NCI-H226 (cell line): ENCODE data around the gene ERC1.
"Not testable (repeated sequence)": the region's sequence is repeated elsewhere in the genome, so short reads cannot be mapped to it uniquely, and the experiment has no call there.

Experiments
- DNase-seq: peaks from one replicate; pipeline ENCODE4 v3.0.0-alpha.2; 2015

The ERC1 gene

GRCh38 chr12:1199700-1200099 is 208.7 kb downstream of the ERC1 start:
- DNase-seq, result no peak

DNA sequence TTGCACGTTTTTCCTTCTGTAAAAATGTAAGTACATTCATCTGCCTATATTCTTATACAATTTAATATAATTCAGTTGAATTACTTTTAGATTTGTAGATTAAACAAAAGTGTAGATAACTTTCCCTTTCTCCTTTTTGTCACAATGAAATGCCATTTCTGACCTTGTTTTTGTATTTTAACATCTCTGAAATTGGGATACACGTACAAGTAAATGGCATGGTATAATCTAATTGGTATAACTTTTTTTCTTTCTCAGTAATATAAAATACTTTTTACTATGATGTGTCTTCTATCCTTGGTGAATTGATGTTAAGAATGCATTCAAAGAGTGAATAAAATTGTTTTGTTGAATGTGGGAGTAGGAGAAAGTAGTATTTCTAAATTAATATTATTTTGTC is 210.0 kb downstream of the ERC1 start:
- no peak for DNase-seq

GRCh38 chr12:1201886-1202285 is 210.9 kb downstream of the ERC1 start:
- DNase-seq, result no peak

- DNase-seq, result no peak
These were observed 212.7 kb downstream of the ERC1 start for GRCh38 chr12:1203735-1204019.

DNA sequence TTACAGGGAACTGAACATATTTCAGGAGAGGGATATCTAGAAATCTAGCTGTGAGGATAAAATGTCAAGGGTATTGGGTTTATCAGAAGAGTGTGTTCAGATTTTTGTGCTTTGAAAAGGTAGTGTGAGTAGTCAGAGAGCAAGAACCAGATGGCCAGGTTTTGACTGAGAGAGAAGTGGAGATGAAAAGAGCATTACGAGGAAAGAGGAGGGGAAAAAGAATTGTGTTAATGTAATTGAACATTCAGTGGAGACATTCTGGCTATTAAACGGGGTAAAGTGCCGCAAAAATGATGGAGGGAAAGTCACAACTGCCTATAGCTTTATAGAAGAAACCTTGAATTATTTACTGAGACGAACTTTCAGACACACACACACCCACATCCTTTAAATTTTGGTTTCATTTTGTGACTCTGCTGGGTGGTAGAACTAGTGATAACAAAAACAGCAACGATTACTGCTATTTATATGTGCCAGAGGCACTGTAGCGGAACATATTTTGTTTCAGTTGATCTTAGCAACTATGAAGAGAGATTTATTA is 213.6 kb downstream of the ERC1 start:
- no peak for DNase-seq

DNA sequence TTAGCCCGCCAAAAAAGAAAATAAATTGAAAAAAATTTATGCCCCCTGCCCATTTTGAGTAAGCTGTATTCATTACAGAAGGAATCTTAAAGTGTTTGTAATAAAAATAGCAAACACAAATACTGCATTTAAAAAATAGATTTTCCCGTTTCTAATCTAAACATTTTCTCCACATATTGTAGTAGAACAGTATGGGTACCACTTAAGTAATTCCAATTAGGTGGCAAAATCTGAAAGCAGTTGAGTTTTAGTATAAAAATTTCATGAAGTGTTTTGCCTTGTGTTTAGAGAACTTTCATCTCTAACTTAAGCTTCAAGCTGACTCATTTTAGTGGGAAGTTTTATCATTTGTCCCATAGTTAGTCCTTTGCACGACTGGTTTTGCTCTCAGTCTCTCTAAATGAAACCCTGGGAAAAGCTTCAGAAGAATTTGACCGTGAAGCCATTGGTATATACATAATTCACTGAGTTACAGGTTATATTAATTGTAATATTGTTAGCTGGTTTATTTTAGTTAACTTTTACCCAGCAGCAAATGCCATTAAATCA is 214.6 kb downstream of the ERC1 start:
- DNase-seq, result no peak

- DNase-seq, result no peak
These were observed 215.2 kb downstream of the ERC1 start for GRCh38 chr12:1206118-1206734.

DNA sequence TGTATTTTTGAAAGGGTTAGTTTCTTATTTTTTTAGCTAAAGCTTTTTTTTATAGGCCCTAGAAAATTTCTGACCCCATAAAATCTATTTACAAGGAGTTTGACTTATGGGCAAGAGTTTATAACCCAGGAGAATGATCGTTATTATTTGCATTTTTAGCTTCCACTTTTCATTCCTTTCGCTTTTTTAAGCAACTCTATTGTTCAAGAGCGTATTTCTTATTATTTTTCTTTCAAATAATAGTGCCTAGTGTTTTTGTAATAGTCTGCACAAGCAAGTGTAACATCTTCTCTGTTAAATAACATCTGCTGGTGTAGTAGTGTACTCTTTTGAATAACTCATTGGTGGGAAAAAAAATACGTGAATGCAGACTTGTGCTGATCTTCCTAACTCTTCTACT is 216.3 kb downstream of the ERC1 start:
- no peak for DNase-seq

GRCh38 chr12:1208719-1209118 is 217.7 kb downstream of the ERC1 start:
- not testable (repeated sequence) for DNase-seq

- no peak for DNase-seq
These were observed 221.5 kb downstream of the ERC1 start for GRCh38 chr12:1212526-1212925.

- DNase-seq, result no peak
These were observed 222.2 kb downstream of the ERC1 start for GRCh38 chr12:1213205-1213604.

GRCh38 chr12:1213618-1214205 is 222.7 kb downstream of the ERC1 start:
- DNase-seq, result no peak

GRCh38 chr12:1216560-1216959 is 225.5 kb downstream of the ERC1 start:
- DNase-seq, result no peak

DNA sequence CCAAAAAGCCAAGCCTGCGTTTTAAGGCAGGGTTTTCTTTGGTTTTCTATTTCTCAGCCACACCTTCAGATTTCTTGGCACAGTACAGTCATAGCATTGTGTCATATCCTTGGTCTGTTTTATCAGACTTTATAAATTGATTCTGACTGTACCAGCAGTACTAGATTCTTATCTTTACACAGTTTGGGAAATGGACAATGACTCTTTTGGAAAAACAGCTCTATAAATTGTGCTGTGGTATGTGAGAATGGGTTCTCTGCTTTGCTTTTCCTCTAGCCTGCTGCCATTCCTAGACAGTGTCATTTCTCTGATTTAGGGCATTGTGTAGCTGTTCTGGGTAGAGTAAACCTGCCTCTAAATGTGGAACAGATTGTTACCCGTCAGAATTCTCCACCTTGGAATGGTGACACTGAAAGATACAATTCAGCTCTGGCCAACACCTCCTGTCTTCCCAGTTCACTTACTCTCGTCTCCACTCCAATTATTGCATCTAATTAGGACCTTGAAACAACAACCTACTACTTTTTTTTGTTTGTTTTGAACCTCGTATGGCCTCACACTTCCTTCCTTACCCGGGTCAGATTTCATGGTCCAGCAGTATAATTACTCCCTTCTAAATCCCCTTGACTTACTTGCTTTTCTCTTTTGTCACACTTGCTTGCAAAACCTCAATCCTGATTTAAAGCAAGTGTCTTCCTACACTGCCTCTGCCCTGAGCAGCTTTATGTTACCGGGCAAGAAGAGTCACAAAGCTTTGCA is 226.3 kb downstream of the ERC1 start:
- DNase-seq, result peak; percentile 65

DNA sequence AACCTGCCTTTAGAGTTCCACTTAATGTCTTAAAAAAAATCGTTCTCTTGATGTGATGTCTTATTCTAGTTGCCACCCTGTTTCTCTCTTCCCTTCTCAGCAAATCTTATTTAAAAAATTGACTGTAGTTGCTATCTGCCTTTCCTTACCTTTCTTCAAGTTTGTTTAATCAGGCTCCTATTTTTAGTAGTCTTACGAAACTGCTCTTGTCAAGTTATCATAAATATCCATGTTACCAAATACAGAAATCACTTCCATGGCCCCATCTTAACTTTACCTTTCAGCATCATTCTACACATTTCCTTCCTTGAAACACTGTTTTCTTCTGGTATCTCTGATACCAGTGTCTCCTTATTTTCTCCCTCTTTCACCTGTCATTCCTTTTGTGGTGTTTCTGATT is 227.3 kb downstream of the ERC1 start:
- no peak for DNase-seq

DNA sequence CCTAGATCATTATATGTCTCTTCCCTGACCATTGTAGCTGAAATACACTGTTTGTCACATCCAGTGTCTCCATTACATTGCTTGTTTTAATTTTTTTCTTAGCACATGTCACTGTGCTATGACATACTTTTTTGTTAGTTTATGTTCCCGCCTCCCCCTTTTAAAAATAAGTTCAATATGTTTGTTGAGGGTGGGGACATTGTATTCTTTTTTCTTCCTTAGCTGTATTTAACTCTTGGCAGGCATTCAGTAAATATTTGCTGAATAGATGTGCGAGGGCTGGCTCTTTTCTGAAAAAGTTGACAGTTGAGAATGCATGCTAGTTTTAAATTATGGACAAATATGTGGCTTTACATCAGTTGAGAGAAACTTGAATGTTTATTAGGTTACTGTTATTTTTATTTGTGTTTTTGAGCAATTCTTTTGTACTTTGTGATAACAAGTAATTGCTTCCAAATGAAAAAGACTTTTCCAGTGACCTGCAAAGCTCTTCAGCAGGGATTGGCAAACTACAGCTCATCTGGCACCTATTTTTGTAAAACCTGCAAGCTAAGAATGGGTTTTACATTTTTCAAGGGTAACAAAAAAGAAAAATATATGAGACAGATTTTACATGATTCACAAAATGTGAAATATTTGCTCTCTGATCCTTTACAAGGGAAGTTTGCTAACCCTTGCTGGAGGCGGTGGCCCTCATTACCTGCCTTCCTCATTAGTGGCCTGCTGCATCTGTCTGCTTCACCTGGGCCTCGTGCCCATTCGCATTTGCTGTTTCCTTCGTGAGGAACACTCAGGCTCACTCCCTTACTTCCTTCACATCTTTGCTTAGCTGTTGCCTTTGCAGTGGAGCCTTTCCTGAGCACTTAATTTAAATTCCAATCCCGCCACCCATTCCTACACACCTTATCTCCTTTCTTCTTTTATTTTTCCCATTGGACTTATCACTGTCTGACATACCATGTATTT is 229.4 kb downstream of the ERC1 start:
- DNase-seq, result no peak

DNA sequence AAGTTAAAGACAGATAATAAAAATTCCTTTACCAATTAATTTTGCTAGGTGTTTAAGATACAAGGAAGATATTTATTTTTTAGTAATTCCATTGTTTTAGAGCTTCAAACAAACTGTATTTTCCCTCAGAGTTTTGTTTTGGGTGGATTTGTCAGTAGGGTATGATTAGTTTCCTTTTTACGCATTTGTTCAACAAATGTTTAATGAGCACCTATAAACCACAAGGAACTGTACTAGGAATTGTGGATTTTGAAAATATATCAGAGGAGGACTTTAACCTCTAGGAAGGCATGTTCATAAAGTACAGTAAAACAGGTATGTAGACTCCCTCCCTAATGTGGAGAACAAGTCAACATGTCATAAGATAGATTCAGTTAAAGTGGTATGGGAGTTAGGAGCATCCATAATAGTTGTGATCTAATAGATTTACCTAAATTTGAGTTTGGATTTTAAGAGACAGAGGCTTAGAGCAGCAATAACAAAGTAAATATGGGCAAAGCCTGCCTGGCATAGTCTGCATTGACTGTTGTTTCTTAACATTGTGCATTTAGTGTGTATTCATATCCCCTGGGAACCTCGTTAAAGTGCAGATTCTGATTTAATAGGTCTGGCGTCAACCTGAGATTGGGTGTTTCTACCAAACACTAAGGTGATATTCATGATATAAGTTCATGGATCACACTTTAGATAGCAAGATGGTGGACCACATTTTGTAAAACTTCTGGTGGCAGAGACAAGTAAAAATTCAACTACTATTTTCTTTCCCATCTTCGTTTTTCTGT is 232.0 kb downstream of the ERC1 start:
- no peak for DNase-seq

- peak; percentile 33 for DNase-seq
These were observed 235.9 kb downstream of the ERC1 start for GRCh38 chr12:1226951-1227350.

GRCh38 chr12:1234073-1234472 is 243.1 kb downstream of the ERC1 start:
- no peak for DNase-seq

DNA sequence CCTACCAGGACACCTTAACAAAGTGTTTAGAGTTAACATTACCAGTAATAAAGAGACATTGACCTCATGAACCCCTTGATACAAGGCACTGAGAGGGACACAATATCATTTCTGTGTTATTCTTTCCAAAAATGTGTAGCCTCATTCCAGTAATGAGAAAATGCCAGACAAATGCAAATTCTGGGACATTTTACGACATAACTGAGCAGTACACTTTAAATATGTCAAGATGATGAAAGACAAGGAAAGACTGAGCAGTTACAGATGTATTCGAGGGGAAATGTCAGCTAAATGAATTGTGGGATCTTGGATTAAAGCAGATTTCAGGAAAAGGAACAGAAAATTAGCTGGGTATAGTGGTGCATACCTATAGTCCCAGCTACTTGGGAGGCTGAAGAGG is 255.6 kb downstream of the ERC1 start:
- no peak for DNase-seq

DNA sequence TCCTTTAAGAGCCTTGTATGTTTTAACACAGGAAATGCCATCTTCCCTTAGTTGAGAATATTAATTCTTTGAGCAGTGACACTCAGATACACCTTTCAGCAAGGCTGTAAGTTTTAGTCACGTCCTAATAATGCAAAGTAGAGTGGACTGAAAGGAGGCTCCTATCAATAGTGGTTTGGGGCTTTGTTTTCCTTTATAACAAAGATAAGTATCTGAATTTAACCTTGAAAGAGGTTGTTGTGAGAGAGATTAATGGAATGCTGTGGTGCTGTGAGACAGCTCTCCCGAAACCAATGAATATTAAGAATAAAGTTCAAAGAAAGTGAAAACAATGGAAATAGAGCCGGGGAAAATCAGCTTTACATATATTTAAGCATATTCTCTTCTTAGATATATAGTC is 259.6 kb downstream of the ERC1 start:
- DNase-seq, result no peak

- no peak for DNase-seq
These were observed 261.7 kb downstream of the ERC1 start for GRCh38 chr12:1252758-1253157.
